ENCODE measurements around the gene WNT7A.

WNT7A gene

DNA sequence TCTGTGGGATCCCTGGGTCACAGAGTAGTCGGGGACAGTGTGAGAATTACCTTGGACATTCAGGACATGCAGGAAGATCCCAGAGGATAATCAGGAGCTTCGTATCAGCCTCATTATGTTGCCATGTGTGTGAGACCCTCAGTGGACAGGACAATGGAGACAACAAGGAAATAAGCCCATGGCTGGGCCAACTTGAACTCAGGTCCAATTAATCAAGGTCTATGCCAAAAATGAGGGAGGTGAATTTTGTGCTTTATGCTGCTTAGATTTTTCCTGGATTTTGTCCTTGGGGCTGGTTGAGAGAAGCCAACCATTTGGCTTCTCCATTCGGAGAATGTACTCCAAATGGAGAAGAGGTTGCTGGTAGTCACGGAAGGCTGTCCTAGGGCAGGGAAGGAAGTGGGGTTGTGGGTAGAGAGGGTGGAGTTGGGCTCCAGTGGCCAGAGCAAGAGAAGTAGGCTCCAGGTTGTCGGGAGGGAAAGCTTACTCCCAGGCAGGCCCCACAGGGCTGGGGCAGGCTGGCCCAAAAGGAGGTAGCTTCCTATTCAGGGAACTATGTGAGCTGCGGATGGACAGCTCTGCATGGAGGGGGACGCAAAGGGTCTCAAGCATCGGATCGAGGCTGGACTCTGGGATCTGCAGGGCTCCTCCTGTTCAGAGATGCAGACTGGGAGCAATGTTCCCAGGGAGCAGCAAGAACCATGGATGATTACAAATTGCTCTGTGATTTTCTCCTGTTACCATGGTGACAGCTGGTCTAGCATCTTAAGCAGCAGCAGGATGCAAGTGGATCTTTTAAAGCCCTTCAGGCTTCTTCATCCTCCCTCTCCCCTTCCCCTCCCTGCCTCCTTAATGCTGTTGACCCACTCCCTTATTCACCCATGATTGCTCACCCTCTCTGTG, 91.1 kb downstream of the WNT7A start:
- ATAC-seq (ENCODE audit: low read depth) (no peak), DNase-seq (ENCODE audit: low spot score) (no peak)
- no peaks in the 10 kb centered on the region for H3K27me3 ChIP-seq (ENCODE audit: insufficient read depth, poor library complexity, severe bottlenecking)
- no peaks in the 10 kb centered on the region for H3K9me3 ChIP-seq (ENCODE audit: severe bottlenecking)
- H3K27ac ChIP-seq (ENCODE audit: poor library complexity, severe bottlenecking), result no peak overlapping the region
- H3K4me1 ChIP-seq (ENCODE audit: insufficient read depth, poor library complexity, severe bottlenecking), result no peaks in the 10 kb centered on the region
- no peaks in the 10 kb centered on the region for H3K36me3 ChIP-seq (ENCODE audit: low read depth)
- TF ChIP-seq, protein P1, sequence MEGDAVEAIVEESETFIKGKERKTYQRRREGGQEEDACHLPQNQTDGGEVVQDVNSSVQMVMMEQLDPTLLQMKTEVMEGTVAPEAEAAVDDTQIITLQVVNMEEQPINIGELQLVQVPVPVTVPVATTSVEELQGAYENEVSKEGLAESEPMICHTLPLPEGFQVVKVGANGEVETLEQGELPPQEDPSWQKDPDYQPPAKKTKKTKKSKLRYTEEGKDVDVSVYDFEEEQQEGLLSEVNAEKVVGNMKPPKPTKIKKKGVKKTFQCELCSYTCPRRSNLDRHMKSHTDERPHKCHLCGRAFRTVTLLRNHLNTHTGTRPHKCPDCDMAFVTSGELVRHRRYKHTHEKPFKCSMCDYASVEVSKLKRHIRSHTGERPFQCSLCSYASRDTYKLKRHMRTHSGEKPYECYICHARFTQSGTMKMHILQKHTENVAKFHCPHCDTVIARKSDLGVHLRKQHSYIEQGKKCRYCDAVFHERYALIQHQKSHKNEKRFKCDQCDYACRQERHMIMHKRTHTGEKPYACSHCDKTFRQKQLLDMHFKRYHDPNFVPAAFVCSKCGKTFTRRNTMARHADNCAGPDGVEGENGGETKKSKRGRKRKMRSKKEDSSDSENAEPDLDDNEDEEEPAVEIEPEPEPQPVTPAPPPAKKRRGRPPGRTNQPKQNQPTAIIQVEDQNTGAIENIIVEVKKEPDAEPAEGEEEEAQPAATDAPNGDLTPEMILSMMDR (IDR thresholded peaks at IDR 0.05; ENCODE audit: poor library complexity, severe bottlenecking), result no peak
- no peak overlapping the region for H3K4me3 ChIP-seq (ENCODE audit: severe bottlenecking)

GRCh38 chr3:13787533-13788132, 92.2 kb downstream of the WNT7A start:
- no peak for ATAC-seq (ENCODE audit: low read depth)
- TF ChIP-seq, protein P1 (IDR thresholded peaks at IDR 0.05; ENCODE audit: poor library complexity, severe bottlenecking), result no peak
- Histone ChIP-seq H3K4me1 (ENCODE audit: insufficient read depth, poor library complexity, severe bottlenecking) (no peaks in the 10 kb centered on the region), H3K27me3 (ENCODE audit: insufficient read depth, poor library complexity, severe bottlenecking) (no peaks in the 10 kb centered on the region), H3K27ac (ENCODE audit: poor library complexity, severe bottlenecking) (no peak overlapping the region), H3K9me3 (ENCODE audit: severe bottlenecking) (no peaks in the 10 kb centered on the region), H3K4me3 (ENCODE audit: severe bottlenecking) (no peak overlapping the region), H3K36me3 (ENCODE audit: low read depth) (no peaks in the 10 kb centered on the region)
- DNase-seq (ENCODE audit: low spot score), result peak; percentile 27

- H3K9me3 ChIP-seq (ENCODE audit: severe bottlenecking), result no peaks in the 10 kb centered on the region
- H3K4me1 ChIP-seq (ENCODE audit: insufficient read depth, poor library complexity, severe bottlenecking), result no peaks in the 10 kb centered on the region
- TF ChIP-seq, protein P1 (IDR thresholded peaks at IDR 0.05; ENCODE audit: poor library complexity, severe bottlenecking), result no peak
- no peaks in the 10 kb centered on the region for H3K36me3 ChIP-seq (ENCODE audit: low read depth)
- ATAC-seq (ENCODE audit: low read depth) (no peak), DNase-seq (ENCODE audit: low spot score) (no peak)
- no peak overlapping the region for H3K27ac ChIP-seq (ENCODE audit: poor library complexity, severe bottlenecking)
- no peak overlapping the region for H3K4me3 ChIP-seq (ENCODE audit: severe bottlenecking)
- H3K27me3 ChIP-seq (ENCODE audit: insufficient read depth, poor library complexity, severe bottlenecking), result no peaks in the 10 kb centered on the region
Measured at GRCh38 chr3:13786811-13787210, 93.1 kb downstream of the WNT7A start.

DNA sequence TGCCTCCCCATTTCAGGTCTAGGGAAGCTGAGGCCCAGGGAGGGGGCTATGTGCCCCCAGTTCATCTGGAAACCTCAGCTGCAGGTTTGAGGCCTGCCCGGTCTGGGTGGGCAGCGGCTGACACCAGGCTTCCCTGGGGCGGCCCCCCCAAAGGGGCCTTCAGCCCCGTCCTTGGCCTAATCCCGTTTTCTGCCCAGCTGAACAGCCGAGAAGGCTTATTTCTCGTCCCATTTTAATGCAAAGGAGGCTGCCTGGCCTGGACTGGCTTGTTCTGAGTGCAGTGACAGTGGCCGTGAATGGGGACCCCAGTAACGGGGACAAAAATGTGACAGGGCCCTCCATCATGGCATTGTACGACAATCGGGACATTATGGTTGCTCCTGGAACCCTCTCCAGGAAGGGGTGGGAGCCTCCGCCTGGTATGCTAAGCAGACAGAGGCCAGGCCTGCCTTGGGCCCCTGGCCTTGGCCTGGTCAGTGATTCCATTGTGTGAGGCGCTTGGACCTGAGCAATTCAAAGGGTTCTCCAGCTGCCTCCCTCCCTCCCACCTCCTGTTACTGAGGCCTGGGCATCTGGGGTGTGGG, 93.9 kb downstream of the WNT7A start:
- Histone ChIP-seq H3K27ac (ENCODE audit: poor library complexity, severe bottlenecking) (no peak overlapping the region), H3K4me1 (ENCODE audit: insufficient read depth, poor library complexity, severe bottlenecking) (no peaks in the 10 kb centered on the region), H3K4me3 (ENCODE audit: severe bottlenecking) (no peak overlapping the region), H3K9me3 (ENCODE audit: severe bottlenecking) (no peaks in the 10 kb centered on the region), H3K36me3 (ENCODE audit: low read depth) (no peaks in the 10 kb centered on the region), H3K27me3 (ENCODE audit: insufficient read depth, poor library complexity, severe bottlenecking) (no peaks in the 10 kb centered on the region)
- TF ChIP-seq, protein P1 (IDR thresholded peaks at IDR 0.05; ENCODE audit: poor library complexity, severe bottlenecking), result no peak
- DNase-seq (ENCODE audit: low spot score) (peak; percentile 23), ATAC-seq (ENCODE audit: low read depth) (no peak)
